SJSA1 (cell line): Measurements from ENCODE around the gene ZSCAN23. TPM values are rescaled to one million over a fixed set of nuclear protein-coding genes. Genes with fewer than 3 reads are reported as not detected.
"Not testable (repeated sequence)": the region's sequence is repeated elsewhere in the genome, so short reads cannot be mapped to it uniquely, and the experiment has no call there.

ENCODE experiments used
- DNase-seq, 2 experiments: peaks; one replicate each; pipeline ENCODE4 v3.0.0-alpha.2; 2015 to 2020; ENCODE audit warnings: low spot score in 2 of 2, low read depth in 1 of 2
- H3K27ac ChIP-seq: fragments of 250-450 bp; sonication (Bioruptor Pico); 2 replicates; pipeline ENCODE4 v1.5.1; 2020; ENCODE audit warnings: mild to moderate bottlenecking, moderate library complexity
- H3K27me3 ChIP-seq: fragments of 250-450 bp; sonication (Bioruptor Pico); replicated peaks from 2 replicates; pipeline ENCODE4 v1.5.1; 2020; ENCODE audit warnings: mild to moderate bottlenecking, moderate library complexity
- H3K36me3 ChIP-seq: fragments of 250-450 bp; sonication (Bioruptor Pico); 2 replicates; pipeline ENCODE4 v1.5.1; 2020; ENCODE audit warnings: mild to moderate bottlenecking
- H3K4me1 ChIP-seq: fragments of 250-450 bp; sonication (Bioruptor Pico); replicated peaks from 2 replicates; pipeline ENCODE4 v1.6.1; 2021; ENCODE audit warnings: mild to moderate bottlenecking
- H3K4me3 ChIP-seq: fragments of 250-450 bp; sonication (Bioruptor Pico); 2 replicates; pipeline ENCODE4 v1.5.1; 2020; ENCODE audit warnings: mild to moderate bottlenecking
- H3K9me3 ChIP-seq: fragments of 250-450 bp; sonication (Bioruptor Pico); replicated peaks from 2 replicates; pipeline ENCODE4 v1.5.1; 2020; ENCODE audit warnings: mild to moderate bottlenecking
- total RNA-seq: library from RNA; depleted of rRNA; stranded (reverse); fragments of >200 nt; shearing (Covaris generic); gene quantifications from 2 replicates; pipeline ENCODE4 v1.2.3, GENCODE V29; 2014; rRNA removed

ZSCAN23 gene
- 0.28 and 2.6 TPM in 2 replicates for total RNA-seq

DNA sequence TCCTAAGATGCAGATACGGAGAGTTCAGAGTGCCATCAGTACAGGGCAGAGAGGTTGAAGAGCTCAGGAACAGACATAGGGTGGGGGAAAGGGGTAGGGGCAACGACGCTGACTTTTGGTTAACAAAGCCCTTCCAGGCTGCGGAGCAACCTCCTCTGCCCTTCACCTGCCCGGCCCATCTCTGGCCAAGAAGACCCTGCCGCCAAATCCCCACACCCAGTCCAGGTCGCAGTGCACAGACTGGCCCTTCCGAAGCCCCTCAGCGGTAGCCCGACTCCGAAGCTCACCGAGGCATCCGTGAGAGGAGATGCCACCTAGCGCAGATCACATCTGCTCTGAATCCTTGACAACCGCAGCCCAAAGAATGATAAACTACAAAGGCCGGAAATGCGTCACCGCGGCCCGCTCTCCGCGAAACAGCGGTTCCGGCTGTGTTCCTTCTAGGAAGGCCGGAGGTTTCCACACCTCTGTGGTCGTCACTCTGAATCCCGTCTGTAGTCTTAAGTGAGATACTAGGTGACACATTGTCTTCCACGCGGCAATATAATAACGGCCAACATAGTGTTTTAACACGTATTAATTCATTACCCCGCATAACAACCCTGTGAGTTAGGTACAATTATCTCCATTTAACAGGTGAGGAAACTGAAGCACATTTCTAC is at the start of gene ZSCAN23:
Gene ZSCAN23 (minus strand): TSS at position 380 of the 662 bp plus-strand sequence. CDS start 7,225 bp downstream, outside the sequence.
- Histone ChIP-seq H3K36me3 (no peaks in the 10 kb centered on the region), H3K4me3 (peak within 1 kb of the TSS; percentile 61), H3K27ac (peak within 1 kb of the TSS; percentile 55), H3K9me3 (no peaks in the 10 kb centered on the region), H3K27me3 (peaks cover 5% of the 10 kb centered on the region; the same call in 1 of the 2 replicates), H3K4me1 (0 out of 2 replicates have a peak, but pooled peaks cover 4% of the 10 kb centered on the region)
- peak; percentile 82 to 84 for DNase-seq

DNA sequence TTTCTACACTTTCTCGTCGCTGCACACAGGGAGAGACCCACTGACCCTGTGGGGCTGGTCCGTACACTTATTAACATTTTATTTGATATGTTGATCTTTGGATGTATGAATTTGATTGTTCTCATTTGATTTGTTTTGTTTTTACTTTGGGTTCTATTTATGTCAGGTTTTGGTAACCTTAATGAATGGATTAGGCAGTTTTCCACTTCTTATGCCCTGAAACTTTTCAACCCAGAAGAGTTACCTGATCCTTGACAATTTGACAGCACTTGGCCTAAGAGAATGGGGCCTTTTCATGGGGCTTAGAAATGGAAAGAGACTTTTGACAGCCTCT is 48.7 kb upstream of the ZSCAN23 start:
- peaks cover 4% of the 10 kb centered on the region for H3K27me3 ChIP-seq
- H3K9me3 ChIP-seq = no peaks in the 10 kb centered on the region
- H3K4me1 ChIP-seq = no peaks in the 10 kb centered on the region
- DNase-seq = no peak
- H3K36me3 ChIP-seq = no peaks in the 10 kb centered on the region
- H3K27ac ChIP-seq = no peak overlapping the region
- H3K4me3 ChIP-seq = no peak overlapping the region

DNA sequence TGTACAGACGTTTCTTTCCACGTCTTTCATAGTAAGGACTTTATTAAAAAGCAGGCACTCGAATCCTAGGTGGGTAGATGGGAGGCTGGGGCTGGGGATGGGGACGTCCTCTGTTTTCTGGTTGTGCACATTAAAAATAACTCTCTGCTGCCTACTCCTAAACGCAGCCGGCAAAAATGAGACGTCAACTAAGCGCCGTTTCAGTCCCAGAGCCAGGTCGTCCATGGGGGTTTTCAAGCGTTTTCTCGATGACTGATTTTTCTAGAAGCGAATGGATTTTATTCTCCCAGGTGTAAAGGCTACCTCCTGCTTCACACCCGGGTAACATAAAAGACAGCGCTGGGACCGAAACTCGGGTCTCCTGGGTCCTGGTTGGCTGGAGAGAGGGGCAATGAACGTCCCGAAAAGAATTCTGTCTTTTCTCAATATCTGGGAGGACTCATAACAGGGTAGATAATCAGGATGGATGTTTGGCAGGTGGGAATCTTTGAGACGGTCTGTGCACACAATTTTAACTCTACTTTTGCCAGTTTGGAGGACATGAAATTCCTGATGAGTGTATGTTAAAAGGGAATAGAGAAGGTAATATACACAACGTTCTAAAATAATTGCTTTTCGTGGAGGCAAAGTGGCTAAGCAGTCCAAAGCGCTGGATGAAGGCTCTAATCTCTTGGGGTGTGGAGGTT is 47.1 kb upstream of the ZSCAN23 start:
- DNase-seq = no peak
- no peak overlapping the region for H3K4me3 ChIP-seq

GRCh38 chr6:28489366-28490204 is 46.3 kb upstream of the ZSCAN23 start:
- Histone ChIP-seq H3K4me1 (no peaks in the 10 kb centered on the region), H3K36me3 (no peaks in the 10 kb centered on the region), H3K27me3 (peaks cover 4% of the 10 kb centered on the region), H3K27ac (no peak overlapping the region), H3K9me3 (no peaks in the 10 kb centered on the region), H3K4me3 (no peak overlapping the region)
- no peak for DNase-seq

More for the DNA sequence above, 47.1 kb upstream of the ZSCAN23 start:
- H3K27ac ChIP-seq = no peak overlapping the region
- H3K9me3 ChIP-seq = no peaks in the 10 kb centered on the region
- H3K36me3 ChIP-seq = no peaks in the 10 kb centered on the region
- no peaks in the 10 kb centered on the region for H3K4me1 ChIP-seq
- peaks cover 4% of the 10 kb centered on the region for H3K27me3 ChIP-seq

DNA sequence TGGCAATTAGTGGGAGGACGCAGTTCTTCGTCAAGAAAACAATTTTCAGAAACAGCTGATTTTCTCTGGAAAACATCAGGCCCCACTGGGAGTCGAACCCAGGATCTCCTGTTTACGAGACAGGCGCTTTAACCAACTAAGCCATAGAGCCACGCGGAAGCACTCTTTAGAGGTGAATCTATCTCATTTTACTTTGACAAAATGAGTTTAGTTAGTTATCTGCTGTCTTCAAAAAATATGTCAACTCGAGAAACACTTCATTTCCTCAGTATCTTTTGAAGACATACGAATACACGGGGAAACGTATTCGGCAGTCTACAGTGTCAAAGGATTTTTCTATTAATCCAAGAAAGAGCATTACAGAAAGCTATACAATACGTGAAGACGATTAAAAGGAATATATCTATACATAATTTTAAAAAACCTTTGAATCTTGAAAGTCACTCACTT is 45.6 kb upstream of the ZSCAN23 start:
- no peaks in the 10 kb centered on the region for H3K9me3 ChIP-seq
- no peaks in the 10 kb centered on the region for H3K4me1 ChIP-seq
- peak in 1 of 2 experiments; percentile 8 for DNase-seq
- no peak overlapping the region for H3K27ac ChIP-seq
- no peak overlapping the region for H3K4me3 ChIP-seq
- peaks cover 4% of the 10 kb centered on the region for H3K27me3 ChIP-seq
- H3K36me3 ChIP-seq = no peaks in the 10 kb centered on the region

DNA sequence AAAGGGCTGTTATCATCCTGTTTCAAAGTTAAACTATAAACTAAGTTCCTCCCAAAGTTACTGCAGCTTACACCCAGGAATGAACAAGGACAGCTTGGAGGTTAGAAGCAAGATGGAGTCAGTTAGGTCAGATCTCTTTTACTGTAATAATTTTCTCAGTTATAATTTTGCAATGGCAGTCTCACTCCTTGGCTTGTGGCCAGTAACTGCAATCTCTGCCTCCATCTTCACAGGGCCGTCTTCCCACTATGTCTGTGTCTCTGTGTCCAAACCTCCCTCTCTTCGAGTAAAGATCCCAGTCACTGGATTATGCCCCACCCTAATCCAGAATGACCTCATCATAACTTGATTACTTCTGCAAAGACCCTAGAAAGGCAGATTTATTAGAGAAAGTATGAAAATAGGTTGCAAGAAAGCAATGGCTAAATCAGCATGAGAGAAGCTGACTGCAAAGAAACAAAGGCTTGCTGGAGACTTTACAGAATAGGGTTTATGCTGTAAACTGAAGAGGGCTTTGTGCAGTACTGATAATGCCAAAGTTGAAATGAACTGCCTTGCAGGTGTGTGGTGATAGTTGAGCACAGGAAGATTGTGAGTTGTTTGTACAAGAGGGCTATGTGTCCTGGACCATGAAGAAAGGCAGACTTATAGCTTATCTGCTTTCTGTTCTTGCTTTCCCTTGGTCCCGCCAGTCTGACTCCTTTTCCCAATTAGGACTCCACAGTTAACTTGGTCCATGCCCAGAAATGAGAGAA is 43.9 kb upstream of the ZSCAN23 start:
- no peak for DNase-seq
- Histone ChIP-seq H3K4me3 (no peak overlapping the region), H3K9me3 (no peaks in the 10 kb centered on the region)

DNA sequence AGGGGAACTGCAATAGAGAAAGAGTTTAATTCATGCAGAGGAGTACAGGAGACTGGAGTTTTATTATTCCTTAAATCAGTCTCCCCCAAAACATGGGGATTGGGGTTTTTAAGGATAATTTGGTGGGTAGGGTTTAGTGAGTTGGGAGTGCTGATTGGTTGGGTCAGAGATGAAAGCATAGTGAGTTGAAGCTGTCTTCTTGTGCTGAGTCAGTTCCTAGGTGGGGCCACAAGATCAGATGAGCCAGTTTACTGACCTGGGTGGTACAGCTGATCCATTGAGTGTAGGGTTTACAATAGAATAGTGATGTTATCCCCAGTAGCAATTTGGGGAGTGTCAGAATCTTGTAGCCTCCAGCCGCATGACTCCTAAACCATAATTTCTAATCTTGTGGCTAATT is 43.2 kb upstream of the ZSCAN23 start:
- no peak for DNase-seq
- Histone ChIP-seq H3K4me1 (no peaks in the 10 kb centered on the region), H3K9me3 (no peaks in the 10 kb centered on the region), H3K27me3 (peaks cover 4% of the 10 kb centered on the region; the same call in 1 of the 2 replicates), H3K27ac (no peak overlapping the region), H3K4me3 (no peak overlapping the region), H3K36me3 (no peaks in the 10 kb centered on the region)

More for the DNA sequence above, 43.9 kb upstream of the ZSCAN23 start:
- Histone ChIP-seq H3K27me3 (peaks cover 4% of the 10 kb centered on the region; the same call in 1 of the 2 replicates), H3K4me1 (no peaks in the 10 kb centered on the region), H3K36me3 (no peaks in the 10 kb centered on the region), H3K27ac (no peak overlapping the region)

DNA sequence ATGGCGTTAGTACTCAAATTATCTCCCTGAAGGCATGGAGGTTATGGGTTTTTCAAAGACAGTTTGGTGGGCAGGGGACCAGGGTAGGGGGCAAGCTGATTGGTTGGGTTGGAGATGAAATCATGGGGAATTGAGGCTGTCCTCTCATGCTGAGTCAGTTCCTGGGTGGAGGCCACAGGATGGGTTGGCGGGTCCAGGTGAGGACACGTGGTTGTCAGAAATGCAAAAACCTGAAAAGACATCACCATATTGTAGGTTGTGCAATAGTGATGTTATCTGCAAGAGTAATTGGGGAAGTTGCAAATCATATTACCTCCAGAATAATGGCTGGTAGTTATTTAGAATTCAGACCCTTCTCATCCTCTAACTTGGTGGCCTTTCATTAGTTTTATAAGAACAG is 42.2 kb upstream of the ZSCAN23 start:
- peaks cover 10% of the 10 kb centered on the region for H3K27me3 ChIP-seq
- H3K27ac ChIP-seq = no peak overlapping the region
- no peaks in the 10 kb centered on the region for H3K36me3 ChIP-seq
- H3K9me3 ChIP-seq = no peaks in the 10 kb centered on the region
- no peak for DNase-seq
- H3K4me3 ChIP-seq = no peak overlapping the region
- H3K4me1 ChIP-seq = no peaks in the 10 kb centered on the region

- H3K4me1 ChIP-seq = no peaks in the 10 kb centered on the region
- no peaks in the 10 kb centered on the region for H3K9me3 ChIP-seq
- no peak overlapping the region for H3K4me3 ChIP-seq
- DNase-seq = no peak
- H3K27ac ChIP-seq = no peak overlapping the region
- H3K27me3 ChIP-seq = peaks cover 30% of the 10 kb centered on the region
- H3K36me3 ChIP-seq = no peaks in the 10 kb centered on the region
These were observed 37.1 kb upstream of the ZSCAN23 start for GRCh38 chr6:28480253-28480932.

DNA sequence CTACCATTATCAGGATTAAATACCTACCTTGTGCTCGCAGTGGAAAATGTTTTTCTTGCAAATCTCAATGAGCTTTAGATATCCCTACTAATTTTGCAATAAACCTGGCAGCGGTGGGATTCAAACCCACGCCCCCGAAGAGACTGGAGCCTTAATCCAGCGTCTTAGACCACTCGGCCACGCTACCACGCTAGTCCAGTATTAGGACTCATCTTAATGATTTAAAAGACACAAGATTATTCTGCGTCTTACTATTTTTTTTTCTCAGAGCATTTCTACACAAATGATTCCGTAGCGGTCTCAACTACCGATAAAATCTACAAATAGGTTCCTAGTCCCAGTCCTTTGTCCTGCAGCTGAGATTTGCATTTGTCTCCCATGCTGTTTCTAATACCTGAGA is 35.2 kb upstream of the ZSCAN23 start:
- no peak for DNase-seq
- Histone ChIP-seq H3K4me3 (no peak overlapping the region), H3K36me3 (no peaks in the 10 kb centered on the region), H3K27ac (no peak overlapping the region), H3K9me3 (no peaks in the 10 kb centered on the region), H3K27me3 (peaks cover 33% of the 10 kb centered on the region), H3K4me1 (no peaks in the 10 kb centered on the region)

DNA sequence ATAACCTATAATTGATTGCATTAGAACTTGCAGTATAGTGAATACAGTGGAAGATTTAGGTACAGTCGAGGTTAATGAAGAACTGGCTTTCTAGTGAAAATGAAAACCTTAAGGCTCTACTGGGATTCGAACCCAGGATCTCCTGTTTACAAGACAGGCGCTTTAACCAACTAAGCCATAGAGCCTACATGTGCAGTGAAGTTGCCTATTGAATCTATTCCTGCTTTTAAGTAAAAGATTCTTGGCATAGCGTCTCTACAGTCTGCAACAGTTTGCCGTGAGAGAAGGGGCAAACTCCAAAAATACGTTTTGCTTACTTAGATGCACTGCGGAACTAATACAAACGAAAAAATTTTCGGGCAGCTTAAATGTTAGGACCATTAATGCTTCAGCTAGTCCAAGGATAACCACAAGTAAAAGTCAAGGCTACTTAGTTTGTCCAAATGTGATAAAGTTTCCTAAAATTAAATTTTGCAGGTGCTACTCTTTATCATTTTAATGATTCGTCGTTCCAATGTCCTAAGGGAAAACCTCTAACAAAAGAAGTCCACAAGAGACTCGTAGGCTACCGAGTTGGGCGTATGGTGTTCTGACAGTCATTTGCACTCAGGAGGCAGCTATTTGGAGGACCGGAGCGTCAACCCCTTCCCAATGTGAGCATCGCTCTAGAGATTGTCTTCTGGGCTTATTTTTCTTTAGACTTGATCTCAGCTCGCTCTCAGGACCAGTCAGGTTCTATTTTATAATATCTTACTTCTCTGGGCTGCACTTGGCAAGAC is 31.3 kb upstream of the ZSCAN23 start:
- H3K36me3 ChIP-seq = no peaks in the 10 kb centered on the region
- H3K4me3 ChIP-seq = peak overlapping the region; percentile 14
- peak; percentile 50 to 53 for DNase-seq
- peaks cover 21% of the 10 kb centered on the region for H3K27me3 ChIP-seq
- H3K4me1 ChIP-seq = no peaks in the 10 kb centered on the region
- no peak overlapping the region for H3K27ac ChIP-seq
- H3K9me3 ChIP-seq = no peaks in the 10 kb centered on the region

GRCh38 chr6:28469153-28469745 is 26.0 kb upstream of the ZSCAN23 start:
- peaks cover 15% of the 10 kb centered on the region for H3K27me3 ChIP-seq
- not testable (repeated sequence) for H3K4me3 ChIP-seq, H3K36me3 ChIP-seq, H3K27ac ChIP-seq, H3K9me3 ChIP-seq, DNase-seq, H3K4me1 ChIP-seq
